ENCODE measurements around the gene LRP2BP.
A peak's percentile ranks its signal among the peaks of the same experiment; 100 is the strongest.

The LRP2BP gene

GRCh38 chr4:185395238-185395955 is at the start of gene LRP2BP:
TSS of gene LRP2BP (minus strand) at chr4:185395924. CDS start at chr4:185378186, 17,738 bp downstream.
- peak within 1 kb of the TSS; percentile 84 for H3K9ac ChIP-seq
- H3K4me1 ChIP-seq: peaks cover 72% of the 10 kb centered on the region
- peak within 1 kb of the TSS; percentile 90 for H3K4me2 ChIP-seq

GRCh38 chr4:185445209-185445608 is 49.5 kb upstream of the LRP2BP start:
- H3K9ac ChIP-seq: no peak overlapping the region
- TF ChIP-seq Cebpa-rat (IDR thresholded peaks at IDR 0.05): no peak
- no peak overlapping the region for H3K4me3 ChIP-seq
- H3K4me2 ChIP-seq: no peak overlapping the region
- H3K36me3 ChIP-seq: no peaks in the 10 kb centered on the region
- H3K27ac ChIP-seq: no peak overlapping the region
- H3K4me1 ChIP-seq: no peaks in the 10 kb centered on the region
- no peaks in the 10 kb centered on the region for H4K20me1 ChIP-seq
- no peaks in the 10 kb centered on the region for H3K27me3 ChIP-seq
- H3K9me3 ChIP-seq: no peaks in the 10 kb centered on the region

More at GRCh38 chr4:185395238-185395955, at the start of gene LRP2BP:
- Histone ChIP-seq H3K36me3 (peaks cover 14% of the 10 kb centered on the region), H3K9me3 (no peaks in the 10 kb centered on the region), H4K20me1 (peaks cover 5% of the 10 kb centered on the region; the same call in 1 of the 2 replicates), H3K27ac (peak within 1 kb of the TSS; percentile 88), H3K4me3 (peak within 1 kb of the TSS; percentile 93), H3K27me3 (no peaks in the 10 kb centered on the region)
- TF ChIP-seq Cebpa-rat (IDR thresholded peaks at IDR 0.05): no peak

GRCh38 chr4:185441479-185441878 is 45.8 kb upstream of the LRP2BP start:
- no peaks in the 10 kb centered on the region for H3K36me3 ChIP-seq
- no peak overlapping the region for H3K9ac ChIP-seq
- H3K9me3 ChIP-seq: no peaks in the 10 kb centered on the region
- H3K4me1 ChIP-seq: no peaks in the 10 kb centered on the region
- no peak overlapping the region for H3K4me2 ChIP-seq
- no peak for TF ChIP-seq Cebpa-rat (IDR thresholded peaks at IDR 0.05)
- no peaks in the 10 kb centered on the region for H3K27me3 ChIP-seq
- H3K4me3 ChIP-seq: no peak overlapping the region
- no peak overlapping the region for H3K27ac ChIP-seq
- no peaks in the 10 kb centered on the region for H4K20me1 ChIP-seq

- Histone ChIP-seq H3K36me3 (no peaks in the 10 kb centered on the region), H3K4me1 (no peaks in the 10 kb centered on the region), H4K20me1 (no peaks in the 10 kb centered on the region), H3K27me3 (no peaks in the 10 kb centered on the region), H3K4me3 (no peak overlapping the region), H3K4me2 (no peak overlapping the region), H3K9ac (no peak overlapping the region), H3K27ac (no peak overlapping the region), H3K9me3 (no peaks in the 10 kb centered on the region)
- no peak for TF ChIP-seq Cebpa-rat (IDR thresholded peaks at IDR 0.05)
Measured at GRCh38 chr4:185437809-185438208, 42.1 kb upstream of the LRP2BP start.

- no peak overlapping the region for H3K4me3 ChIP-seq
Measured at GRCh38 chr4:185435466-185435865, 39.7 kb upstream of the LRP2BP start.

GRCh38 chr4:185429660-185430059 is 33.9 kb upstream of the LRP2BP start:
- Histone ChIP-seq H3K27me3 (no peaks in the 10 kb centered on the region), H3K9me3 (no peaks in the 10 kb centered on the region), H4K20me1 (no peaks in the 10 kb centered on the region), H3K4me2 (no peak overlapping the region), H3K27ac (no peak overlapping the region), H3K4me3 (no peak overlapping the region), H3K36me3 (no peaks in the 10 kb centered on the region), H3K9ac (no peak overlapping the region), H3K4me1 (peaks cover 15% of the 10 kb centered on the region)
- TF ChIP-seq Cebpa-rat (IDR thresholded peaks at IDR 0.05): no peak

More at GRCh38 chr4:185435466-185435865, 39.7 kb upstream of the LRP2BP start:
- Histone ChIP-seq H3K4me1 (no peaks in the 10 kb centered on the region), H3K27ac (no peak overlapping the region), H3K9ac (no peak overlapping the region), H3K9me3 (no peaks in the 10 kb centered on the region), H4K20me1 (no peaks in the 10 kb centered on the region), H3K27me3 (no peaks in the 10 kb centered on the region), H3K36me3 (no peaks in the 10 kb centered on the region), H3K4me2 (no peak overlapping the region)
- no peak for TF ChIP-seq Cebpa-rat (IDR thresholded peaks at IDR 0.05)

- H3K36me3 ChIP-seq: peaks cover 1% of the 10 kb centered on the region
- peaks cover 24% of the 10 kb centered on the region for H3K4me1 ChIP-seq
- no peaks in the 10 kb centered on the region for H3K9me3 ChIP-seq
- H3K4me3 ChIP-seq: no peak overlapping the region
- H3K27me3 ChIP-seq: no peaks in the 10 kb centered on the region
- TF ChIP-seq Cebpa-rat (IDR thresholded peaks at IDR 0.05): no peak
- no peaks in the 10 kb centered on the region for H4K20me1 ChIP-seq
- no peak overlapping the region for H3K9ac ChIP-seq
- H3K4me2 ChIP-seq: peak overlapping the region; percentile 96; the same call in 1 of the 2 replicates
- no peak overlapping the region for H3K27ac ChIP-seq
Measured at GRCh38 chr4:185426960-185427688, 31.4 kb upstream of the LRP2BP start.

GRCh38 chr4:185425647-185426352 is 30.1 kb upstream of the LRP2BP start, which contains the start of gene UFSP2:
TSS of gene UFSP2 (minus strand) at chr4:185425964. CDS start at chr4:185425868, 96 bp downstream.
- no peaks in the 10 kb centered on the region for H3K27me3 ChIP-seq
- peaks cover 24% of the 10 kb centered on the region for H3K4me1 ChIP-seq
- no peaks in the 10 kb centered on the region for H3K9me3 ChIP-seq
- H3K27ac ChIP-seq: peak within 1 kb of the TSS; percentile 99
- H3K4me2 ChIP-seq: peak within 1 kb of the TSS; percentile 96
- H3K36me3 ChIP-seq: peaks cover 14% of the 10 kb centered on the region
- peak within 1 kb of the TSS; percentile 99 for H3K9ac ChIP-seq
- TF ChIP-seq Cebpa-rat (IDR thresholded peaks at IDR 0.05): no peak
- H3K4me3 ChIP-seq: peak within 1 kb of the TSS; percentile 77
- no peaks in the 10 kb centered on the region for H4K20me1 ChIP-seq

- peak overlapping the region; percentile 96 for H3K4me2 ChIP-seq
- no peaks in the 10 kb centered on the region for H3K9me3 ChIP-seq
- H4K20me1 ChIP-seq: no peaks in the 10 kb centered on the region
- peak overlapping the region; percentile 77 for H3K4me3 ChIP-seq
- H3K9ac ChIP-seq: peak overlapping the region; percentile 99
- no peaks in the 10 kb centered on the region for H3K27me3 ChIP-seq
- peaks cover 24% of the 10 kb centered on the region for H3K4me1 ChIP-seq
- H3K36me3 ChIP-seq: peaks cover 14% of the 10 kb centered on the region
- H3K27ac ChIP-seq: peak overlapping the region; percentile 99
- TF ChIP-seq Cebpa-rat (IDR thresholded peaks at IDR 0.05): no peak
Measured at GRCh38 chr4:185424905-185425646, 29.4 kb upstream of the LRP2BP start.
